C4-2B (cell line): ENCODE results near the gene JAKMIP1.

ENCODE experiments used
- H3K27ac ChIP-seq: fragments of 450-650 bp; 2 replicates; pipeline ENCODE4 v1.5.1; 2017
- ZFX ChIP-seq: fragments of 450-650 bp; IDR thresholded peaks from 2 replicates; pipeline ENCODE4 v1.6.1; 2017
- TF ChIP-seq, protein P1 (sequence below): fragments of 450-650 bp; conservative IDR thresholded peaks from 2 replicates; pipeline ENCODE4 v1.5.1; 2017; ENCODE audit warnings: mild to moderate bottlenecking

JAKMIP1 gene

DNA sequence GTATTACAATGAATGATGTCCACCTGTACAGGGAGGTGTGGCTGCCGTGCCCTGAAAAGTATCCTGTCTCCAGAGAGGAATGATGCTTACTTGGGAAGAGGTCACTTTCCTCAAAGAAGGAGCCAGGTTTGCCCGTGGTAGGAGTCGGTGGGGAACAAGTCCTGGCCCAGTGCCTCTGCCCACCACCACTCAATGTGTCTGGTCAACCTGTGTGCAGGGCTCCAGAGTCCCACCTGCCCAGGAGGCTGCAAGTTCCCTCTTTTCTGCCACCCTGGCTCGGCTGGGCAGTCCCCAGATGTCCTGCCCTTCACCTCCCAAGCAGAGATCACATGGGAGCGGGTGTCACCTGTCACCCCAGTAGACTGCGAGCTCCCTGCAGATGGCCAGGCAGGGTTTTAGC lies 106.7 kb downstream of the JAKMIP1 start:
- H3K27ac ChIP-seq: no peak overlapping the region

DNA sequence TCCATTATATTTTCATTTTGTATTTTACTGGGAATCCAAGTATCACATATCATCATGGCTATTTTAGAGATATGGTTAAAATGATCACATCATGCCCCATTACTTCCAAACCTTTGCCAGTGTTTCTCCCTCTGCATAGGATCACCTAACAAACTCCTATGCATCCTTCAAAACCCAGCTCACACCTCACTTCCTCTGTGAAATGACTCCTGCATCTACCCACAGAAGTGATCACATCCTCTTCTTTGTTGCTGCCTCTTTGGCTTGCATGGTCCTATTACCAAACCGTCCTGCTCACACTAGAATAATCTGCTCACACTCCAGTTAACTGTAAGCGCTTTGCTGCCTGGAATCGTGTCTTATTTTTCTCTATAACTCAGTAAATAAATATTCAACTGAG lies 107.4 kb downstream of the JAKMIP1 start:
- no peak overlapping the region for H3K27ac ChIP-seq
- TF ChIP-seq, protein P1, sequence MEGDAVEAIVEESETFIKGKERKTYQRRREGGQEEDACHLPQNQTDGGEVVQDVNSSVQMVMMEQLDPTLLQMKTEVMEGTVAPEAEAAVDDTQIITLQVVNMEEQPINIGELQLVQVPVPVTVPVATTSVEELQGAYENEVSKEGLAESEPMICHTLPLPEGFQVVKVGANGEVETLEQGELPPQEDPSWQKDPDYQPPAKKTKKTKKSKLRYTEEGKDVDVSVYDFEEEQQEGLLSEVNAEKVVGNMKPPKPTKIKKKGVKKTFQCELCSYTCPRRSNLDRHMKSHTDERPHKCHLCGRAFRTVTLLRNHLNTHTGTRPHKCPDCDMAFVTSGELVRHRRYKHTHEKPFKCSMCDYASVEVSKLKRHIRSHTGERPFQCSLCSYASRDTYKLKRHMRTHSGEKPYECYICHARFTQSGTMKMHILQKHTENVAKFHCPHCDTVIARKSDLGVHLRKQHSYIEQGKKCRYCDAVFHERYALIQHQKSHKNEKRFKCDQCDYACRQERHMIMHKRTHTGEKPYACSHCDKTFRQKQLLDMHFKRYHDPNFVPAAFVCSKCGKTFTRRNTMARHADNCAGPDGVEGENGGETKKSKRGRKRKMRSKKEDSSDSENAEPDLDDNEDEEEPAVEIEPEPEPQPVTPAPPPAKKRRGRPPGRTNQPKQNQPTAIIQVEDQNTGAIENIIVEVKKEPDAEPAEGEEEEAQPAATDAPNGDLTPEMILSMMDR: no peak
- TF ChIP-seq ZFX: no peak

More for the DNA sequence above, 106.7 kb downstream of the JAKMIP1 start:
- TF ChIP-seq, protein P1: no peak
- TF ChIP-seq ZFX: no peak

- no peak overlapping the region for H3K27ac ChIP-seq
- no peak for TF ChIP-seq ZFX
- TF ChIP-seq, protein P1: no peak
Observed at GRCh38 chr4:6092131-6092530, 108.2 kb downstream of the JAKMIP1 start.

- no peak for TF ChIP-seq ZFX
- TF ChIP-seq, protein P1: no peak
- H3K27ac ChIP-seq: no peak overlapping the region
Observed at GRCh38 chr4:6090931-6091330, 109.4 kb downstream of the JAKMIP1 start.

- TF ChIP-seq ZFX: no peak
- TF ChIP-seq, protein P1: no peak
- no peak overlapping the region for H3K27ac ChIP-seq
Observed at GRCh38 chr4:6088950-6089349, 111.4 kb downstream of the JAKMIP1 start.

GRCh38 chr4:6087669-6088341 lies 112.5 kb downstream of the JAKMIP1 start:
- no peak overlapping the region for H3K27ac ChIP-seq
- no peak for TF ChIP-seq ZFX
- TF ChIP-seq, protein P1: peak; percentile 80

DNA sequence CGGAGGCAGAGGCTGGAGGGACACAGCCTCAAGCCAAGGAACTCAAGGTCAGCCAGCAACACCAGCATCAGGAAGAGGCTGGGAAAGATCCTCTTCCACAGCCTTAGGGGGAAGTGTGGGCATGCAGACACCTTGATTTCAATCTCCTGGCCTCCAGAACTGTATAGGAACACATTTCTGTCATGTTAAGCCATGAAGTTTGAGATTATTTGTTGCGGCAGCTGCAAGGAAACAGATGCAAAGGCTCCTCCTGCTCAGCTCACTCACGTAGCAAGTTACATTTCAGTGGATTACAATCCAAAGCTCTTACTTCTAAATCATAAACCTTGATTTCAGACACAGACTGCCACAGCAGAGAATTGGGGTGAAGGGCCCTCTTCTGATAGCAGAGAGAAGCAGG lies 113.5 kb downstream of the JAKMIP1 start:
- no peak overlapping the region for H3K27ac ChIP-seq
- no peak for TF ChIP-seq ZFX
- TF ChIP-seq, protein P1: no peak
